Gastrocnemius medialis (tissue), 4 donors: ENCODE results near the gene GBA3.

Experiments
- POLR2A ChIP-seq, 2 donors: fragments of 450-650 bp; IDR thresholded peaks; one replicate each; pipeline ENCODE4 v1.6.1; 2017; ENCODE audit warnings: antibody characterized with exemption in 2 of 2, mild to moderate bottlenecking in 2 of 2, moderate library complexity in 2 of 2
- TF ChIP-seq, protein P1 (sequence below), 5 experiments: fragments of 450-650 bp in 3 of 5; fragments of 200-600 bp in 2 of 5; sonication (generic) in 2 of 5; IDR thresholded peaks in 4 of 5; conservative IDR thresholded peaks in 1 of 5; 1 replicate in 4 of 5; 2 replicates in 1 of 5; pipeline ENCODE4 v1.5.1; 2016 to 2019; ENCODE audit warnings: antibody characterized with exemption in 5 of 5, mild to moderate bottlenecking in 3 of 5, moderate library complexity in 3 of 5

DNA sequence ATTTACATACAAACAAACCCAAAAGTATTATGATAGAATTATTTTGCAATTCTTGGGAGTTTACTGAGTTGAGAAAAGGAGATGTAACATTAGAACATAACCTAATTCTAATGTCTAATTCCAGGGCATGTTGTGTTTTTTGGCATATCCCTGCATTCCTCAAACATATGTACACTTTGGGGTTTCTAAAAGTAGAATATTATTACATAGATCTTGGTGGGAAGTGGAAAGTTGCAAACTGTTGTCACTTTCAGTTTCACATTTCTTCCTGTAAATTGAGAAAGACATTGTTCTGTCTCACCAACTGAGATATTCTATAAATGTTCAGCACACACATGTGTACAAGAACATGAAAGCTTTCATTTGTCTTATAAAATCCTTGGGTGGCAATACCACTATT lies 24.4 kb upstream of the GBA3 start:
- TF ChIP-seq, protein P1, sequence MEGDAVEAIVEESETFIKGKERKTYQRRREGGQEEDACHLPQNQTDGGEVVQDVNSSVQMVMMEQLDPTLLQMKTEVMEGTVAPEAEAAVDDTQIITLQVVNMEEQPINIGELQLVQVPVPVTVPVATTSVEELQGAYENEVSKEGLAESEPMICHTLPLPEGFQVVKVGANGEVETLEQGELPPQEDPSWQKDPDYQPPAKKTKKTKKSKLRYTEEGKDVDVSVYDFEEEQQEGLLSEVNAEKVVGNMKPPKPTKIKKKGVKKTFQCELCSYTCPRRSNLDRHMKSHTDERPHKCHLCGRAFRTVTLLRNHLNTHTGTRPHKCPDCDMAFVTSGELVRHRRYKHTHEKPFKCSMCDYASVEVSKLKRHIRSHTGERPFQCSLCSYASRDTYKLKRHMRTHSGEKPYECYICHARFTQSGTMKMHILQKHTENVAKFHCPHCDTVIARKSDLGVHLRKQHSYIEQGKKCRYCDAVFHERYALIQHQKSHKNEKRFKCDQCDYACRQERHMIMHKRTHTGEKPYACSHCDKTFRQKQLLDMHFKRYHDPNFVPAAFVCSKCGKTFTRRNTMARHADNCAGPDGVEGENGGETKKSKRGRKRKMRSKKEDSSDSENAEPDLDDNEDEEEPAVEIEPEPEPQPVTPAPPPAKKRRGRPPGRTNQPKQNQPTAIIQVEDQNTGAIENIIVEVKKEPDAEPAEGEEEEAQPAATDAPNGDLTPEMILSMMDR (IDR thresholded peaks at IDR 0.05 in 4 of 5, conservative IDR thresholded peaks at IDR 0.05 in 1 of 5): no peak
- TF ChIP-seq POLR2A (IDR thresholded peaks at IDR 0.05): no peak
